Stimulated activated CD4-positive, alpha-beta T cell treated with anti-CD3 and anti-CD28 coated beads, Interleukin-4, amount 100 ng/mL, for 24 hours (primary cell): ENCODE measurements around the gene ZFP92.
"Not testable (repeated sequence)": the region's sequence is repeated elsewhere in the genome, so short reads cannot be mapped to it uniquely, and the experiment has no call there.

Experiments
- DNase-seq: peaks from one replicate; pipeline ENCODE4 v3.0.0-alpha.2; 2020

Gene ZFP92

GRCh38 chrX:153411255-153411987 is at the start of gene ZFP92:
Gene ZFP92, plus strand, starts transcription at chrX:153411472. Its CDS starts 6,851 bp downstream, at chrX:153418323.
- DNase-seq: peak; percentile 44

- no peak for DNase-seq
Observed at GRCh38 chrX:153361781-153362397, 49.4 kb upstream of the ZFP92 start.

- DNase-seq: no peak
Observed at GRCh38 chrX:153365670-153366069, 45.6 kb upstream of the ZFP92 start.

- DNase-seq: no peak
Observed at GRCh38 chrX:153366119-153366518, 45.2 kb upstream of the ZFP92 start.

- DNase-seq: no peak
Observed at GRCh38 chrX:153366878-153367538, 44.3 kb upstream of the ZFP92 start.

GRCh38 chrX:153370293-153371055 is 40.8 kb upstream of the ZFP92 start:
- DNase-seq: no peak

GRCh38 chrX:153371256-153371655 is 40.0 kb upstream of the ZFP92 start:
- no peak for DNase-seq

- no peak for DNase-seq
Observed at GRCh38 chrX:153372949-153373348, 38.3 kb upstream of the ZFP92 start.

GRCh38 chrX:153374426-153374825 is 36.8 kb upstream of the ZFP92 start:
- DNase-seq: no peak

GRCh38 chrX:153375571-153375970 is 35.7 kb upstream of the ZFP92 start:
- no peak for DNase-seq

- DNase-seq: no peak
Observed at GRCh38 chrX:153377727-153378126, 33.5 kb upstream of the ZFP92 start.

- no peak for DNase-seq
Observed at GRCh38 chrX:153378607-153379006, 32.7 kb upstream of the ZFP92 start.

GRCh38 chrX:153379508-153379907 is 31.8 kb upstream of the ZFP92 start:
- DNase-seq: no peak

- no peak for DNase-seq
Observed at GRCh38 chrX:153379971-153380581, 31.2 kb upstream of the ZFP92 start.

GRCh38 chrX:153380691-153381090 is 30.6 kb upstream of the ZFP92 start:
- no peak for DNase-seq

GRCh38 chrX:153381684-153382532 is 29.4 kb upstream of the ZFP92 start:
- peak; percentile 5 for DNase-seq

- DNase-seq: no peak
Observed at GRCh38 chrX:153382563-153383482, 28.4 kb upstream of the ZFP92 start.

GRCh38 chrX:153384390-153384789 is 26.9 kb upstream of the ZFP92 start:
- DNase-seq: no peak

GRCh38 chrX:153384973-153385372 is 26.3 kb upstream of the ZFP92 start:
- DNase-seq: not testable (repeated sequence)

GRCh38 chrX:153386097-153386496 is 25.2 kb upstream of the ZFP92 start:
- no peak for DNase-seq

- no peak for DNase-seq
Observed at GRCh38 chrX:153387345-153387744, 23.9 kb upstream of the ZFP92 start.
